Raji (cell line): ENCODE results near the gene GALNT1.

ENCODE experiments used
- POLR2A ChIP-seq: IDR thresholded peaks from 2 replicates; pipeline ENCODE4 v1.6.1; 2011; ENCODE audit warnings: low read depth, low read length, control low read depth; ENCODE audit not compliant: insufficient read depth

GALNT1 gene

GRCh38 chr18:35578936-35579335 is 2.6 kb upstream of the GALNT1 start:
- TF ChIP-seq POLR2A: no peak

- peak; percentile 16; the same call in 1 of the 2 replicates for TF ChIP-seq POLR2A
These were observed 620 bp upstream of the GALNT1 start for GRCh38 chr18:35580701-35581539.

GRCh38 chr18:35581898-35582641 is 530 bp downstream of the GALNT1 start:
- no peak for TF ChIP-seq POLR2A

GRCh38 chr18:35582899-35583558 is 1.5 kb downstream of the GALNT1 start:
- no peak for TF ChIP-seq POLR2A

- TF ChIP-seq POLR2A: no peak
These were observed 3.2 kb downstream of the GALNT1 start for GRCh38 chr18:35584735-35585134.

- no peak for TF ChIP-seq POLR2A
These were observed 4.1 kb downstream of the GALNT1 start for GRCh38 chr18:35585608-35586007.

- TF ChIP-seq POLR2A: no peak
These were observed 6.6 kb downstream of the GALNT1 start for GRCh38 chr18:35588122-35588521.

- no peak for TF ChIP-seq POLR2A
These were observed 7.5 kb downstream of the GALNT1 start for GRCh38 chr18:35588995-35589394.

GRCh38 chr18:35589546-35589945 is 8.0 kb downstream of the GALNT1 start:
- TF ChIP-seq POLR2A: no peak

- no peak for TF ChIP-seq POLR2A
These were observed 9.4 kb downstream of the GALNT1 start for GRCh38 chr18:35590935-35591334.

- TF ChIP-seq POLR2A: no peak
These were observed 10.8 kb downstream of the GALNT1 start for GRCh38 chr18:35592298-35592697.

GRCh38 chr18:35593859-35594258 is 12.3 kb downstream of the GALNT1 start:
- TF ChIP-seq POLR2A: no peak

- no peak for TF ChIP-seq POLR2A
These were observed 16.2 kb downstream of the GALNT1 start for GRCh38 chr18:35597758-35598157.

- no peak for TF ChIP-seq POLR2A
These were observed 20.8 kb downstream of the GALNT1 start for GRCh38 chr18:35602193-35602820.

- TF ChIP-seq POLR2A: no peak
These were observed 21.5 kb downstream of the GALNT1 start for GRCh38 chr18:35603008-35603407.
